Brain microvascular endothelial cell (primary cell): Measurements from ENCODE around the gene KRTAP10-12.
"Not testable (repeated sequence)": the region's sequence is repeated elsewhere in the genome, so short reads cannot be mapped to it uniquely, and the experiment has no call there.

ENCODE experiments used
- DNase-seq: peaks from one replicate; pipeline ENCODE4 v3.0.0-alpha.2; 2020
- H3K27ac ChIP-seq: fragments of 250-450 bp; sonication (Bioruptor Pico); 2 replicates; pipeline ENCODE4 v1.5.1; 2020; ENCODE audit warnings: mild to moderate bottlenecking, moderate library complexity
- H3K27me3 ChIP-seq: fragments of 250-450 bp; sonication (Bioruptor Pico); replicated peaks from 2 replicates; pipeline ENCODE4 v1.5.1; 2020; ENCODE audit warnings: mild to moderate bottlenecking
- H3K36me3 ChIP-seq: fragments of 250-450 bp; sonication (Bioruptor Pico); replicated peaks from 2 replicates; pipeline ENCODE4 v1.5.1; 2020; ENCODE audit warnings: mild to moderate bottlenecking
- H3K4me3 ChIP-seq: 2 replicates; pipeline ENCODE4 v1.5.1; 2011; ENCODE audit warnings: low read depth, mild to moderate bottlenecking, control low read depth, low read length, moderate library complexity
- in situ Hi-C: cut with HindIII; loops from 2 replicates; pipeline ENCODE4 v1.10.0; 2017; ENCODE audit warnings: low sequenced_read_pairs, low pct_ligation_motif_present
- TF ChIP-seq, protein P1 (sequence below): IDR thresholded peaks from 2 replicates; pipeline ENCODE4 v1.5.1; 2011; ENCODE audit warnings: low read depth, mild to moderate bottlenecking, moderate library complexity, low read length, control low read depth, inconsistent platforms; ENCODE audit errors: missing control alignments

Gene KRTAP10-12

DNA sequence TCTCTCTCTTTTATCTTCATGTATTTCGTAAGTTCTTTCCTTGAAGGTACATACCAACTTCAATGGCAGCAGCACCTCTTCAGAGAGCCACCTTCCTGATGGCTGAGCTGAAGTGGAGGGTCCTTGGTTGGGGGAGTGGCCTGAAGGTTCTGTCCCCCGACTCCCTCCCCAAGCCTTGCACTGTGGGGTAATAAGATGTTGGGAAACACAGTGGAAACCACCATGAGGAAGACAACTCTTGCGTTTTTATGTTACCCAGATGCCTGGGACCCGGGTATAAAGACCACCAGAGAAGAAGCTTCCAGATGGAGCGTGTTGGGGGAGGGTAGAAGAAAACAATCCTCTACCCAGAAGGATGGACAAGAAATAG, 38.4 kb upstream of the KRTAP10-12 start:
- no peak overlapping the region for H3K27ac ChIP-seq
- no peak overlapping the region for H3K4me3 ChIP-seq
- DNase-seq = no peak
- in situ Hi-C loops = no loop called here
- H3K27me3 ChIP-seq = no peaks in the 10 kb centered on the region
- no peaks in the 10 kb centered on the region for H3K36me3 ChIP-seq
- TF ChIP-seq, protein P1, sequence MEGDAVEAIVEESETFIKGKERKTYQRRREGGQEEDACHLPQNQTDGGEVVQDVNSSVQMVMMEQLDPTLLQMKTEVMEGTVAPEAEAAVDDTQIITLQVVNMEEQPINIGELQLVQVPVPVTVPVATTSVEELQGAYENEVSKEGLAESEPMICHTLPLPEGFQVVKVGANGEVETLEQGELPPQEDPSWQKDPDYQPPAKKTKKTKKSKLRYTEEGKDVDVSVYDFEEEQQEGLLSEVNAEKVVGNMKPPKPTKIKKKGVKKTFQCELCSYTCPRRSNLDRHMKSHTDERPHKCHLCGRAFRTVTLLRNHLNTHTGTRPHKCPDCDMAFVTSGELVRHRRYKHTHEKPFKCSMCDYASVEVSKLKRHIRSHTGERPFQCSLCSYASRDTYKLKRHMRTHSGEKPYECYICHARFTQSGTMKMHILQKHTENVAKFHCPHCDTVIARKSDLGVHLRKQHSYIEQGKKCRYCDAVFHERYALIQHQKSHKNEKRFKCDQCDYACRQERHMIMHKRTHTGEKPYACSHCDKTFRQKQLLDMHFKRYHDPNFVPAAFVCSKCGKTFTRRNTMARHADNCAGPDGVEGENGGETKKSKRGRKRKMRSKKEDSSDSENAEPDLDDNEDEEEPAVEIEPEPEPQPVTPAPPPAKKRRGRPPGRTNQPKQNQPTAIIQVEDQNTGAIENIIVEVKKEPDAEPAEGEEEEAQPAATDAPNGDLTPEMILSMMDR = no peak

DNA sequence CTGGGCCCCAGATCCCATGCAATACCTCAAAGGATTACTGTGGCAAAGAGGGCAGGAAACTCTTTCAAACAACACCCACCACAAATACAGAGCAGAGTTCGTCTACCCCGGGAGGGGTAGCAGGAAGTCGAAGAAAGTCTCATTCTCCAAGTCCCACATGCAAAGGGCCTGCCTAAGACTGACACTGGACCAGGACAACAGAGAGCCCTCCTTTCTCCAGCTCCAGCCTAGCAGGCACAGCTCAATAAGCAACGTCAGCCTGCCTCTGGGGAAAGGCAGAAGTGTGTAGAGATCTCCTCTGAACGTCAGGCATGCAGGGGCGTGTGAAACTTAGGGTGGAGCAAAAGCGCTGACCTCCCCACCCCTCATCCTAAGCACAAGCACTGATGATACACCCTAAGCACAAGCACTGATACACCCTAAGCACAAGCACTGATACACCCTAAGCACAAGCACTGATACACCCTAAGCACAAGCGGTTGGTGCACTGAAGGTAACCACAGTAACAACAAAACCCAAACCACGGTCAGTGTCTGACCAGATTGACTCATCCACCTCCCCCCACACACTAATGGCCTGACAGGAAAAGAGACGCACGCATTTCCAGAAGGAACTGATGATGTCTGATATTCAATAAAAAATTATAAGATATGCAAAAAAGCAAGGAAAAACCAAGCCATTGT, 37.9 kb upstream of the KRTAP10-12 start:
- in situ Hi-C loops = no loop called here
- TF ChIP-seq, protein P1 = no peak
- no peaks in the 10 kb centered on the region for H3K27me3 ChIP-seq
- H3K36me3 ChIP-seq = no peaks in the 10 kb centered on the region
- H3K4me3 ChIP-seq = no peak overlapping the region
- no peak overlapping the region for H3K27ac ChIP-seq
- DNase-seq = no peak

DNA sequence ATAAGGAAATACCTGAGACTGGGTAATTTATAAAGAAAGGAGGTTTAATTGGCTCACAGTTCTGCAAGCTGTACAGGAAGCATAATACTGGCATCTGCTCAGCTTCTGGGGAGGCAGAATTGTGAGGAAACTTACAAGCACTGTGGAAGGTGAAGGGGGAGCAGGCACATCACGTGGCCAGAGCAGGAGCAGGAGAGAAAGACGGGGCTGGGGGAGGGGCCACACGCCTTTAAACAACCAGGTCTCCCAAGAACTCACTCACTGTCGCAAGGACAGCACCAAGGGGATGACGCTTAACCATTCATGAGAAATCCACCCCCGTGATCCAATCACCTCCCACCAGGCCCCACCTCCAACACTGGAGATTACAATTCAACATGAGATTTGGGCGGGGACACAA, 35.4 kb upstream of the KRTAP10-12 start:
- in situ Hi-C loops = not testable (repeated sequence)

DNA sequence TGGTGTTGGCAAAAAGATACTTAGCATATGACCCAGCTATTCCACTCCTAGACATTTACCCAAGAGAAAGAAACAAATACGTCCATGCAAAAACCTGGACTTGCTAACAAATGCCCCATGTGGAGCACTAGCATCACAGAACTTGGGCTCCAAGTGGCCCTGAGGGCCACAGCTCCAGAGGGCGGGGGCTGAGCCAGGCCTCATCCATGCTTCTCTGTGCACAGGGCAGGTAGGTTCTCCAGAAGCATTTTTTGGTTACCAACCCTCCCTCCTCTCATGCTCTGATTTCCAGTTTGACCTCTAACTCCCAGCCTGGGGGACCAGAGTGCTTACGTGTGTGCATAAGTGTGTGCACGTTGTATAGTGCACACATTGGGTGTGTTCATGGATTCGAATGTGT, 32.3 kb upstream of the KRTAP10-12 start:
- TF ChIP-seq, protein P1 = no peak
- Histone ChIP-seq H3K4me3 (no peak overlapping the region), H3K27me3 (no peaks in the 10 kb centered on the region), H3K27ac (no peak overlapping the region), H3K36me3 (no peaks in the 10 kb centered on the region)
- in situ Hi-C loops = no loop called here
- DNase-seq = no peak

More for the DNA sequence above, 35.4 kb upstream of the KRTAP10-12 start:
- DNase-seq, H3K4me3 ChIP-seq, H3K27ac ChIP-seq, H3K27me3 ChIP-seq, H3K36me3 ChIP-seq: not testable (repeated sequence)

DNA sequence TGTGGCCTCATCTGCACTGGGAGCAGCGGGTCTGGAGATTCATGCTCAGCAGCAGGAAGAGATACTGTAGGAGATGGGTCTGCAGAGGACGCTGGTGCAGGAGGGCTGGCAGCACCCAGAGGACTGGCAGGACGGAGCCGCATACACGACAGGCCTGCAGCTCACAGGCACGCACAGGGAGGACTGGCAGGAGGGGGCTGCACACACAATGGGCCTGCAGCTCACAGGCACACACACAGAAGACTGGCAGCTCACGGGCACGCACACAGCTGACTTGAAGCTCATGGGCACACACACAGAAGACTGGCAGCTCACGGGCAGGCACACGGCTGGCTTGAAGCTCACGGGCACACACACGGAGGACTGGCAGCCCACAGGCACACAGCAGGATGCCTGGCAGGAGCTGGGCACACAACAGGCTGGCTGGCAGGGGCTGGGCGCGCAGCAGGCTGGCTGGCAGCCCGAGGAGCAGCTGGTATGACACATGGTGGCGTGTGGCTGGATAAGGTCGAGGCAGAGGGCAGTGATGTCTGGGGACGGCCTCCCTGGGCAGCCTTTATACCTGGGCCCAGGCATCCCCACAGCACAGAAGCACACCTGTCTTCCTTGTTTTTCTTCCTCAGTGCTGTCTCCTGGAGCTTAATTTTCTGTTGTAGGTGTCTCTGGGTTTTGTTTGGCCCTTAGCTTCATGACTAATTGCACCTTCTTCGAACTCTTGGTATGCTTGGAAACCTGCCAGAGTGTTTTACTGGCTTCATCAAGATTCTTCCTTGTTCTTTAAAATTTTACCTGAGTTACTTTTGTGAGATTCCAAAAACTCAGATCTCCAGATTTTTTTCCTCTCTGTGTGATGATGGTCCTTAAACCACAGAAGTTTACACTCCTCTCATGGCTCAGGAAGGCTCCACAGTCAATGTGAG, 30.3 kb upstream of the KRTAP10-12 start, which contains the start of gene KRTAP12-2:
KRTAP12-2 (minus strand) TSS at position 527 of the 920 bp plus-strand sequence; CDS start at position 486, 41 bp downstream.
- Histone ChIP-seq H3K27ac (no peak within 1 kb of the TSS), H3K36me3 (no peaks in the 10 kb centered on the region), H3K4me3 (no peak within 1 kb of the TSS), H3K27me3 (no peaks in the 10 kb centered on the region)
- TF ChIP-seq, protein P1 = no peak
- DNase-seq = no peak
- in situ Hi-C loops = no loop called here

DNA sequence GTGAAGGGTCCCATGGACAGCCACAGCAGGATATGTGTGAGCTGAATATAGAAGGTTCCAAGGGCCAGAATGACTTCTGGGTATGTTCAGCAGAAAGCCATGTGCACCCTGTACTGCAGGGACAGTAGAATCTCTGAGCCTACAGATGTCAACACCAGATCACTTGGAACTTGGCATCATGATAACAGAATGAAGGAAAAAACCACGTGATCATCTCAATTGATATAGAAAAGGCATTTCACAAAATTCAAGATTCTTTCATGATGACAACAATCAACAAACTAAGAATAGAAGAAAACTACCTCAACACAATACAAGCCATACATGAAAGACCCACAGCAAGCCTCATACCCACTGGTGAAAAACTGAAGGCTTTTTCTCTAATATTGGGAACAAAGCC, 29.4 kb upstream of the KRTAP10-12 start:
- Histone ChIP-seq H3K27me3 (no peaks in the 10 kb centered on the region), H3K36me3 (no peaks in the 10 kb centered on the region), H3K4me3 (no peak overlapping the region), H3K27ac (no peak overlapping the region)
- in situ Hi-C loops = no loop called here
- no peak for DNase-seq
- TF ChIP-seq, protein P1 = no peak
